SHP77 (cell line): ENCODE measurements around the gene ZSWIM5.
"Not testable (repeated sequence)": the region's sequence is repeated elsewhere in the genome, so short reads cannot be mapped to it uniquely, and the experiment has no call there.

Source experiments
- DNase-seq, 2 experiments: peaks; one replicate each; lab custom pipeline; 2025; lab: John Stamatoyannopoulos, UW

ZSWIM5 gene

GRCh38 chr1:45003741-45004140, 202.7 kb downstream of the ZSWIM5 start:
- no peak for DNase-seq

DNA sequence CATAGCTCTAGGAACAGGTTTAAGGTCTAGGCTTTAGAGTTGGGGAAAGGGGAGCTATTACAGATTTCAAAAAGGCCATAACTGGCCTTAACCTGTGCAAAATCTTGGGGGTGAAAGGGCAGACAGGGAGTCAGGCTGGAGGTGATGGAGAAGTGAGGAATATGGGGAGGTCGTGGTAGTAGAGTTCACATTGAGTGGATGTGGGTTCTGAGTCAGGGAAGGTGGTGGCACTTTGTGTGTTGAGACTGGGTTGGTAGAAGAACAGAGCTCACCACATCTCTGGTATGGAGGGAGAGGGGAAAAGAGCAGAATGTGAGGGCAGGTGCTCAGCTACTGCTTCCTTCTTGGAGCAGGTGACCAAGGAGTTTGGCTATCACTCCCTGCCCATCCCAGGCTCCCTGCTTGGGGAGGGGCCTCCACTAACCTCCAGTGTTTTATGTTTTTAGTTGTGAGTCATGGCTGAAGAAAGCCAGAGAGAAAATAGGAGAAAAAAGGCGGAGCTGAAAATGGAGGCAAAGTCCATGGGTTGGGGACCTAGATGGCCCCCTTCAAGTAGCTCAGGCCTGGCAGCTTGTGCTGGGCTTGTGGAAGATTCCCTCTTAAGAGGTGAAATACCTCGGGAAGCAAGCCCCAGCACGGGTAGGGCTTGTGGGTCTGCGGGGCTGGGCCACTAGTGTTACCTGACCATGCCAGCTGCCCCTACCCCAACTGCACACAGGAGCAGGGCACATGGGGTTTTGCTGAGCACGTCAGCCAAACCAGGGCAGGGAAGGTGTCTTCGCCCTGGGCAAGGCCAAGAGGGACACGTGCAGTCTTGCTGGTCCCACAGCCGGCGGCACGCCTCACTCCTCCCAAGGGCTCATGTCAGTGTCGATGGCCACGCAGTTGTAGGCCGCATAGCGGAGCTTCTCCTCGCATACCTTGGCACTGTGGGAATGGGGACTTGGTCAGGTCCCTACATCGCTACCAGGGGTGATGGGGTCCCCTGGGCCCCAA, 203.5 kb downstream of the ZSWIM5 start:
- DNase-seq = no peak

DNA sequence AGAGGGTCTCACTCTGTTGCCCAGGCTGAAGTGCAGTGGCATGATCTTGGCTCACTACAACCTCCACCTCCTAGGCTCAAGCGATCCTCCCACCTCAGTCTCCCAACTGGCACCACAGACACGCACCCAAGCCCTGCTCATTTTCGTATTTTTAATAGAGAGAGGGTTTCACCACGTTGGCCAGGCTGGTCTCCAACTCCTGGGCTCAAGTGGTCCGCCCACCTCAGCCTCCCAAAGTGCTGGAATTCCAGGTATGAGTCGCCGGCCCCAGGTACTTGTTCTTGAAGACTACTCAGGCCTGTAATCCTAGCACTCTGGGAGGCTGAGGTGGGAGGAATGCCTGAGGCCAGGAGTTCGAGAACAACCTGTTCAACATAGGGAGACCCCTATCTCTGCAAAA, 204.8 kb downstream of the ZSWIM5 start:
- DNase-seq = not testable (repeated sequence)

- DNase-seq = no peak
Measured at GRCh38 chr1:45001011-45001481, 205.4 kb downstream of the ZSWIM5 start.

DNA sequence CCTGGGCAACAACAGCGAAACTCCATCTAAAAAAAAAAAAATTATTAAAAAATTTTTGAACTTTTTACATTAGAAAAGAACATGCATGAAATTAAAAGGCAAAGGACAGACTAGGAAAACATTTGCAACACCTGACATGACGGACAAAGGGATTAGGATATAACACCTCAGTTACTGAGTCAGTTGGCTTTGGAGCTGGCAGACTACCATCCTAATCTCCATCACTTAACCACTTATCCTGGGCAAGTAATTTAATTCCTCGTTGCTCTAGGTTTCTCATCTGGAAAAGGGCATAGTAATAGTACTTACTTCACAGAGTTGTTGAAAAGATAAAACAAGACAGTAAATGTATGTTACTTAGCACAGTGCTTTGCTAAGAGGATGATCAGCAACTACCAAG, 207.2 kb downstream of the ZSWIM5 start:
- DNase-seq = no peak

DNA sequence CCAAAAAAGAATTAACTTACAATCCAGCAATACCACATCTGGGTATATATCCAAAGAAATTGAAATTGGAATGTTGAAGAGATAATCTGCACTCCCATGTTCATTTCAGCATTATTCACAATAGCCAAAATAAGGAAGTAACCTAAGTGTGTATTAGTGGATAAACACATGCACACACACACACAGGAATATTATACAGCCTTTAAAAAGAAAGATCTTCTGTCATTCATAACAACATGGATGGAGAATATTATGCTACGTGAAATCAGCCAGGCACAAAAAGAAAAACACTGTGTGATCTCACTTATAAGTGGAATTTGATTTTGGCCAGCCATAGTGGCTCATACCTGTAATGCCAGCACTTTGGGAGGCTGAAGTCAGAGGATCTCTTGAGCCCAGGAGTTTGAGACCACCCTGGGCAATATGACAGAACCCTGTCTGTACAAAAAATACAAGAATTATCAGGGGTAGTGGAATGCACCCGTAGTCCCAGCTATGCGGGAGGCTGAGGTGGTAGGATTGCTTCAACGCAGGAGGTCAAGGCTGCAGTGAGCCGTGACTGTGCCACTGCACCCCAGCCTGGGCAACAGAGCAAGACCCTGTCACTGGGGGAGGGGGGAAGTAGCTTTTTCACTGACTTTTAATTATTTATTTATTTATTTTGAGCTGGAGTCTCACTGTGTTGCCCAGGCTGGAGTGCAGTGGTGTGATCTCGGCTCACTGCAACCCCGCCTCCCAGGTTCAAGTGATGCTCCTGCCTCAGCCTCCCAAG, 210.8 kb downstream of the ZSWIM5 start:
- DNase-seq = no peak

DNA sequence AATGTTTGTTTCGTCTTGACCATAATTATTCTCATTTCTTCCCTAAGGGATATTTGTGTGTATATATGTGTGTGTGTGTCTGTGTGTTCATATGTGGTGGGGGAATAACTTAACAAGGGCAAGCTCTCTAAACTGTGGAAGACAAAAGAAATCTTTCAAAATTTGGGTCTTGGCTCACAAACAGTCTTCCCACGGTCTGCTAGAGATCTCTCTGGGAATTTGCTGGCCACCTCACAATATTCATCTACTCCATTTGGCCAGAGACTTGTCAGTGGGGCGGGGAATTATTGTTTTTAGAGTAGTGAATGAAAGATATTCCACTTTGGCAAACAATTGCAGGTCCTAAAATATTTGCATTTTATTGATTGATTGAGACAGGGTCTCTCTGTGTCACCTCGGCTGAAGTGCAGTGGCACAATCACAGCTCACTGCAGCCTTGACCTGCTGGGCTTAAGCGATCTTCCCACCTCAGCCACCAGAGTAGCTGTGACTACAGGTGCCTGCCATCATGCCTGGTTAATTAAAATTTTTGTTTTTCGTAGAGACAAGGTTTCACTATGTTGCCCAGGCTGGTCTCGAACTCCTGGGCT, 212.0 kb downstream of the ZSWIM5 start:
- no peak for DNase-seq

- DNase-seq = no peak
Measured at GRCh38 chr1:44988531-44989156, 217.8 kb downstream of the ZSWIM5 start.

DNA sequence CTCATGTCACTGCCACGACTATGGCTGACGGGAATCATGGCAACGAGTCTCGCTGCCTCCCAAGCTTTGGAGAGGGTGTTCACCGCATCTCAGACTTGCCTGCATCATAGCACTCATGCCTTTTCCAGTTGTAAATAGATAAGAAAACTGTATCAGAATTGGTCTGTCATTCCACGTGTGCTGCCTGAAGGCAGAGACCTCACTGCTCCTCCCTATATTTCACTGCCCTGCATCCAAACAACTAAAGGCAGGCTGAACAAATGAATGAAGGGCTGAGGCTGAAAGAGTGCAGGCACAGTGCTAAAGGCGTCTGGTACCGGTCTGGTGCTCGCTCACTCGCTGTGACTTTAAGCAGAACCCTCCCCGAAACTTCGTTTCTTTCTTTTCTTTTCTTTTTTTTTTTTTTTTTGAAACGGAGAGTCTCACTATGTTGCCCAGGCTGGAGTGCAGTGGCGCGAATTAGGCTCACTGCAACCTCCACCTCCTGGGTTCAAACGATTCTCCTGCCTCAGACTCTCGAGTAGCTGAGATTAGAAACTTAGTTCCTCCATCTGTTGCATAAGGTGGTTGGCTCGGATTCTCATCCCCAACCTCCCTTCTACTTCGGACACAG, 220.6 kb downstream of the ZSWIM5 start:
- no peak for DNase-seq

- not testable (repeated sequence) for DNase-seq
Measured at GRCh38 chr1:44977372-44977771, 229.0 kb downstream of the ZSWIM5 start.

GRCh38 chr1:44976252-44976651, 230.2 kb downstream of the ZSWIM5 start:
- no peak for DNase-seq

GRCh38 chr1:44973645-44974044, 232.8 kb downstream of the ZSWIM5 start:
- DNase-seq = no peak

- DNase-seq = no peak
Measured at GRCh38 chr1:44970317-44970716, 236.1 kb downstream of the ZSWIM5 start.
